ENCODE measurements around the gene BCL2L13. TPM values are rescaled to one million over a fixed set of nuclear protein-coding genes. Genes with fewer than 3 reads are reported as not detected.
A peak's percentile ranks its signal among the peaks of the same experiment; 100 is the strongest.

BCL2L13 gene
- total RNA-seq, 2 donors from 2014 or later, result 25.1 to 31.4 TPM

DNA sequence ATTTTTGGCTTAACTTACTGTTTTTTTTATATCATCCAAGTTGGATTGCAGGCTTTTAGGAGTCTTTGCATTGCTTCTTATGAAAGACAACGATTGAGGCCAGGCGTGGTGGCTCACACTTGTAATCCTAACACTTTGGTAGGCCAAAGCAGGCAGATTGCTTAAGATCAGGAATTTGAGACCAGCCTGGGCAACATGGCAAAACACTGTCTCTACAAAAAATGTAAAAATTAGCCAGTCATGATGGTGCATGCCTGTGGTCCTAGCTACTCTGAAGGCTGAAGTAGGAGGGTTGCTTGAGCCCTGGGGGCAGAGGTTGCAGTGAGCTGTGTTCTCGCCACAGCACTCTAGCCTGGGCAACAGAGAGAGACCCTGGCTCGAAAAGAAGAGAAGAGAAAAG is 79.2 kb downstream of the BCL2L13 start:
- Mint-ChIP-seq H3K9me3 (no peaks in the 10 kb centered on the region), H3K27ac (no peak overlapping the region), H3K27me3 (no peaks in the 10 kb centered on the region), H3K36me3 (ENCODE audit: low read depth) (peaks cover 5% of the 10 kb centered on the region), H3K4me1 (no peaks in the 10 kb centered on the region), H3K4me3 (no peak overlapping the region)
- no peak for ATAC-seq (replicated peaks)

- peaks cover 7% of the 10 kb centered on the region for H3K36me3 Mint-ChIP-seq (ENCODE audit: low read depth)
- H3K27me3 Mint-ChIP-seq, result no peaks in the 10 kb centered on the region
- H3K4me1 Mint-ChIP-seq, result no peaks in the 10 kb centered on the region
- H3K4me3 Mint-ChIP-seq, result no peak overlapping the region
- H3K27ac Mint-ChIP-seq, result no peak overlapping the region
- no peaks in the 10 kb centered on the region for H3K9me3 Mint-ChIP-seq
- ATAC-seq (replicated peaks), result no peak
These were observed 81.4 kb downstream of the BCL2L13 start for GRCh38 chr22:17719911-17720310.

GRCh38 chr22:17724241-17724640 is 85.7 kb downstream of the BCL2L13 start:
- peaks cover 9% of the 10 kb centered on the region for H3K4me1 Mint-ChIP-seq
- no peak for ATAC-seq (replicated peaks)
- H3K27me3 Mint-ChIP-seq, result no peaks in the 10 kb centered on the region
- peaks cover 35% of the 10 kb centered on the region for H3K36me3 Mint-ChIP-seq (ENCODE audit: low read depth)
- H3K27ac Mint-ChIP-seq, result no peak overlapping the region
- H3K4me3 Mint-ChIP-seq, result no peak overlapping the region
- H3K9me3 Mint-ChIP-seq, result no peaks in the 10 kb centered on the region

- no peaks in the 10 kb centered on the region for H3K9me3 Mint-ChIP-seq
- no peak overlapping the region for H3K27ac Mint-ChIP-seq
- peaks cover 41% of the 10 kb centered on the region for H3K36me3 Mint-ChIP-seq (ENCODE audit: low read depth)
These were observed 86.3 kb downstream of the BCL2L13 start for GRCh38 chr22:17724678-17725499.

GRCh38 chr22:17725500-17725796 is 86.9 kb downstream of the BCL2L13 start:
- no peaks in the 10 kb centered on the region for H3K9me3 Mint-ChIP-seq
- H3K36me3 Mint-ChIP-seq (ENCODE audit: low read depth), result peaks cover 47% of the 10 kb centered on the region
- H3K4me3 Mint-ChIP-seq, result no peak overlapping the region
- H3K27me3 Mint-ChIP-seq, result no peaks in the 10 kb centered on the region
- H3K27ac Mint-ChIP-seq, result no peak overlapping the region
- H3K4me1 Mint-ChIP-seq, result peaks cover 9% of the 10 kb centered on the region
- ATAC-seq (replicated peaks), result no peak

More at GRCh38 chr22:17724678-17725499, 86.3 kb downstream of the BCL2L13 start:
- ATAC-seq (replicated peaks), result no peak
- Mint-ChIP-seq H3K4me1 (peaks cover 9% of the 10 kb centered on the region), H3K27me3 (no peaks in the 10 kb centered on the region), H3K4me3 (no peak overlapping the region)

DNA sequence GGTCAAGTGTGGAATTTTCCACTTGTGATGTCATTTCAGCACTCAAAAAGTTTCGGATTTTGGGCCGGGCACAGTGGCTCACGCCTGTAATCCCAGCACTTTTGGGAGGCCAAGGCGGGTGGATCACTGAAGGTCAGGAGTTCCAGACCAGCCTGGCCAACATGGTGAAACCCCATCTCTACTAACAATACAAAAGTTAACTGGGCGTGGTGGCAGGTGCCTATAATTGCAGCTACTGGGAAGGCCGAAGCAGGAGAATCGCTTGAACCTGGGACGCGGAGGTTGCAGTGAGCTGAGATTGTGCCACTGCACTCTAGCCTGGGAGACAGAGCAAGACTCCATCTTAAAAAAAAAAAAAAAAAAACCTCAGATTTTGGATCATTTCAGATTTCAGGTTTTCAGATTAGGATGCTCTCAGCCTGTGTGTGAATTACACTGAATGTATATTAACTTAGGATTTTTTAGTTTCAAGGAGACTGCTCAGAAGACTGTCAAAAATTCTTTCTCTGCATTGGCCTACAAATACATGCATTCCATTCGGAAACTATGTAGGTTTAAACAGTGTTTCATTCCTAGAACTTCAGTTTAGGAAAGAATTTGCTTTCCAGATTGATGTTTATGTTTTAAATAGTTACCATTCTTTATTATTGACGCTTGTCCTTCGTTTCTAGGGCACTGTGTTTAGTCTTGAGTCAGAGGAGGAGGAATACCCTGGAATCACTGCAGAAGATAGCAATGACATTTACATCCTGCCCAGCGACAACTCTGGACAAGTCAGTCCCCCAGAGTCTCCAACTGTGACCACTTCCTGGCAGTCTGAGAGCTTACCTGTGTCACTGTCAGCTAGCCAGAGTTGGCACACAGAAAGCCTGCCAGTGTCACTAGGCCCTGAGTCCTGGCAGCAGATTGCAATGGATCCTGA is 87.7 kb downstream of the BCL2L13 start:
- peaks cover 54% of the 10 kb centered on the region for H3K36me3 Mint-ChIP-seq (ENCODE audit: low read depth)
- no peak overlapping the region for H3K4me3 Mint-ChIP-seq
- peak; percentile 51 for ATAC-seq (replicated peaks)
- no peaks in the 10 kb centered on the region for H3K9me3 Mint-ChIP-seq
- peaks cover 9% of the 10 kb centered on the region for H3K4me1 Mint-ChIP-seq
- no peaks in the 10 kb centered on the region for H3K27me3 Mint-ChIP-seq
- peak overlapping the region; percentile 36 for H3K27ac Mint-ChIP-seq

- Mint-ChIP-seq H3K4me1 (peaks cover 9% of the 10 kb centered on the region), H3K36me3 (ENCODE audit: low read depth) (peaks cover 63% of the 10 kb centered on the region), H3K27me3 (no peaks in the 10 kb centered on the region), H3K4me3 (no peak overlapping the region), H3K9me3 (no peaks in the 10 kb centered on the region), H3K27ac (peak overlapping the region; percentile 36)
- no peak for ATAC-seq (replicated peaks)
These were observed 88.7 kb downstream of the BCL2L13 start for GRCh38 chr22:17726928-17727897.

DNA sequence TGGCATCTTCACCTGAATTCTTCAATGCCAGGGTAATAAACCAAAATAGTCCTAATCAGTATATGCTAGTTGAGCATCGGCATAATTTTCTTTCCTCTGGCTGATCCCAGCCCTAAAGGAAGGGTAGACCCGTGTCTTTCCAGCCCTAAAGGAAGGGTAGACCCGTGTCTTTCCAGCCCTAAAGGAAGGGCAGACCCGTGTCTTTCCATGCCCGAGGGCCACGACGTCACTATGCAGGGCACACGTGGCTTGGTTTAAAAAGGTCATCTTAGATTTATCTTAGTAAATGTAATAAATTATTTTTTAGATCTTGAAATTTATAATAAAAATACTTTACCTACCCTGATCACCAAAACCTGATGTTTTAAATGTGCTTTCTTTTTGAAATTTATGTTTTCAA is 90.2 kb downstream of the BCL2L13 start:
- Mint-ChIP-seq H3K36me3 (ENCODE audit: low read depth) (peaks cover 73% of the 10 kb centered on the region), H3K27me3 (no peaks in the 10 kb centered on the region)

GRCh38 chr22:17729561-17729960 is 91.0 kb downstream of the BCL2L13 start:
- no peak for ATAC-seq (replicated peaks)
- H3K4me3 Mint-ChIP-seq, result no peak overlapping the region
- peaks cover 81% of the 10 kb centered on the region for H3K36me3 Mint-ChIP-seq (ENCODE audit: low read depth)
- peaks cover 17% of the 10 kb centered on the region for H3K4me1 Mint-ChIP-seq
- H3K27ac Mint-ChIP-seq, result peak overlapping the region; percentile 58
- no peaks in the 10 kb centered on the region for H3K9me3 Mint-ChIP-seq
- H3K27me3 Mint-ChIP-seq, result no peaks in the 10 kb centered on the region

More for the DNA sequence above, 90.2 kb downstream of the BCL2L13 start:
- Mint-ChIP-seq H3K4me1 (peaks cover 13% of the 10 kb centered on the region), H3K9me3 (no peaks in the 10 kb centered on the region), H3K4me3 (no peak overlapping the region), H3K27ac (peak overlapping the region; percentile 58)
- ATAC-seq (replicated peaks), result no peak

GRCh38 chr22:17732251-17732854 is 93.8 kb downstream of the BCL2L13 start:
- no peak for ATAC-seq (replicated peaks)
- Mint-ChIP-seq H3K4me3 (no peak overlapping the region), H3K36me3 (ENCODE audit: low read depth) (peaks cover 84% of the 10 kb centered on the region), H3K4me1 (peaks cover 8% of the 10 kb centered on the region), H3K9me3 (no peaks in the 10 kb centered on the region), H3K27ac (no peak overlapping the region), H3K27me3 (no peaks in the 10 kb centered on the region)

DNA sequence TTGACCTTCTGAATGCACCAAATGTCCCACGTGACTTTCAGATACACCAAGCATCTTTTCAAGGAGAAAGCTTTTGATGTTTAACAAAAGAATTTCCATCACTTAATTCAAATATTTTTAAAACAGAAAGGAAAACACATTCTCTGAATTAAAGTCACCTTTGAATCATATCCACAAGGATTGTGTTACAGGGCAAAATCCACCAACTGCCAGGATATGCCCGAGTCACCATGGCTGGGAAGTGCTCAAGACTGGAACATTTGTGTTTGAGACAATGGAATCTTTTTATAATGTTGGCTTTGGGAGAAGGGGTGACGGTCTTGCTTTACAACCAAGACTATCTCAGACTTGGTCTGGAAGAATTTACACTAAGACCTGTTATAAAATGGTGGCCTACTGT is 94.9 kb downstream of the BCL2L13 start:
- no peaks in the 10 kb centered on the region for H3K9me3 Mint-ChIP-seq
- peaks cover 83% of the 10 kb centered on the region for H3K36me3 Mint-ChIP-seq (ENCODE audit: low read depth)
- H3K27me3 Mint-ChIP-seq, result no peaks in the 10 kb centered on the region
- peaks cover 8% of the 10 kb centered on the region for H3K4me1 Mint-ChIP-seq
- peak overlapping the region; percentile 65 for H3K27ac Mint-ChIP-seq
- no peak for ATAC-seq (replicated peaks)
- H3K4me3 Mint-ChIP-seq, result peak overlapping the region; percentile 19

DNA sequence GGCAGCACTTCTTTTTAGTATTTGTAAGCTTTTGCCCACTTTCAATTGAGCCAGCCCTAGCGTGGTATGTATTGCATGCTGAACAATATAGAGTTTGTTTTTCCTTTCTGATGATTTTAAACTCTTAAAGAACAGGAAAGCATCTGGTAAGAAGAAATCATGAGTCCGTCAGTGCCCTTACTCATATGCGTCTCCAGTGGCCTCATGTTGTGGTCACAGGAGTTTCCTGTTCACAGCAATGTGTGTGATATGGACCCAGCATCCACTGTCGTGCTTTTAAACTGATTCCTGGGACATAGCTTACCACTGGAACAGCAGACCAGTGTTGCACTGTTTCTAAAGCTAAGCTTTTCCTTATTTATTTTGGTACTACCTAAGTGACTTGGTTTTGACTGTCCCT is 95.6 kb downstream of the BCL2L13 start:
- peaks cover 8% of the 10 kb centered on the region for H3K4me1 Mint-ChIP-seq
- peak overlapping the region; percentile 19 for H3K4me3 Mint-ChIP-seq
- ATAC-seq (replicated peaks), result peak; percentile 97
- no peaks in the 10 kb centered on the region for H3K9me3 Mint-ChIP-seq
- peak overlapping the region; percentile 65 for H3K27ac Mint-ChIP-seq
- H3K36me3 Mint-ChIP-seq (ENCODE audit: low read depth), result peaks cover 78% of the 10 kb centered on the region
- H3K27me3 Mint-ChIP-seq, result no peaks in the 10 kb centered on the region

DNA sequence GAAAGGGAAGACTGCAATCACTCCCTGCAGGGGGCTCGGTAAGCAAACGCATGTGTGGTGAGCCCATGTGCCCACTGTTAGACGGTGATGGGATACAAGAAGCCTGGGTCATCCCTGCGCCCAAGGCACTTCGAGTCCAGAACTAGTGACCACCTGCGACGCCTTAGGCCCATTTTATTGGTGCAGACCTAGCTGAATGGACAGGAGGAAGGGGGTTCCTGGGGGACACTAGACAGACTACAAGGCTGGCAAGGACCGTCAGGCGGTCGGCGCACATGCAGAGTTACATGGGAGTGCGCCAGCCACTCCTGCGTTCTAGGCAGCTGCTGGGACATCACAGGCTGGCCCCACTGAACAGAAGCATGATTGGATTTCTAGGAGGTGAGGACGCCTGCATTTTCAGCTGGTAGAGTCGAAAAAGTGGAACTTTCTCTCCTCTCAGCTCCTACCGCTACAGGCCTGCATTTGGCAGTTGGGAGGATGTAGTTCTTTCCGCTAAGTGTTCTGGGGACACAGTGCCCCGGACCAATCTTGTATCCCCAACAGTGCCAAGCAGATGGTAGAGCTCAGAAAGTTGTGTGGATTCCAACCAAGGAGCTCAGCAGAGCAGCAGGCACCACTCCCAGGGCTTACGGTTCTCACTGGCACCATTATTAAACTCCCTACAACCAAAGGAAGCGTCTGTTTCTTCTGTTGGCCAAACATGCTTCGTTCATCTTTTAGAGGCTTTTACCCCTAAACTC is 100.0 kb downstream of the BCL2L13 start:
- Mint-ChIP-seq H3K4me1 (peaks cover 7% of the 10 kb centered on the region), H3K27ac (no peak overlapping the region), H3K36me3 (ENCODE audit: low read depth) (peaks cover 36% of the 10 kb centered on the region), H3K27me3 (no peaks in the 10 kb centered on the region), H3K4me3 (no peak overlapping the region), H3K9me3 (no peaks in the 10 kb centered on the region)
- ATAC-seq (replicated peaks), result no peak
